ENCODE results near the gene FANCD2.

- no peak for TF ChIP-seq POLR2A (IDR thresholded peaks at IDR 0.05)
- no peak for TF ChIP-seq POLR2AphosphoS5 (IDR thresholded peaks at IDR 0.05; ENCODE audit: insufficient read depth in 1 of 2, low read depth in 1 of 2)
- TF ChIP-seq CTCF (IDR thresholded peaks at IDR 0.05) = no peak
Observed at GRCh38 chr3:10006762-10007090, 19.5 kb upstream of the FANCD2 start.
